Nephron progenitor cell (in vitro differentiated cells): ENCODE measurements around the gene WDR11.

Source experiments
- DNase-seq: peaks from one replicate; pipeline ENCODE4 v3.0.0; 2021
- H3K27ac Mint-ChIP-seq: 2 replicates; pipeline ENCODE4 v1.8.0; 2021; ENCODE audit warnings: mild to moderate bottlenecking, moderate library complexity, mixed read lengths
- H3K27me3 Mint-ChIP-seq: 2 replicates; pipeline ENCODE4 v1.8.0; 2021; ENCODE audit warnings: mild to moderate bottlenecking, low read depth, mixed read lengths; ENCODE audit not compliant: poor library complexity
- H3K36me3 Mint-ChIP-seq: 2 replicates; pipeline ENCODE4 v1.8.0; 2021; ENCODE audit warnings: low read depth, mixed read lengths
- H3K4me1 Mint-ChIP-seq: 2 replicates; pipeline ENCODE4 v1.8.0; 2021; ENCODE audit warnings: mixed read lengths
- H3K4me3 Mint-ChIP-seq: 2 replicates; pipeline ENCODE4 v1.8.0; 2021; ENCODE audit warnings: mild to moderate bottlenecking, moderate library complexity, mixed read lengths
- H3K9me3 Mint-ChIP-seq: 2 replicates; pipeline ENCODE4 v1.8.0; 2021; ENCODE audit warnings: mild to moderate bottlenecking, moderate library complexity, mixed read lengths
- TF ChIP-seq, protein P1 (sequence below): fragments of 200-600 bp; sonication (generic); IDR thresholded peaks from 2 replicates; pipeline ENCODE4 v1.5.0; 2021; ENCODE audit warnings: antibody characterized with exemption

The WDR11 gene

DNA sequence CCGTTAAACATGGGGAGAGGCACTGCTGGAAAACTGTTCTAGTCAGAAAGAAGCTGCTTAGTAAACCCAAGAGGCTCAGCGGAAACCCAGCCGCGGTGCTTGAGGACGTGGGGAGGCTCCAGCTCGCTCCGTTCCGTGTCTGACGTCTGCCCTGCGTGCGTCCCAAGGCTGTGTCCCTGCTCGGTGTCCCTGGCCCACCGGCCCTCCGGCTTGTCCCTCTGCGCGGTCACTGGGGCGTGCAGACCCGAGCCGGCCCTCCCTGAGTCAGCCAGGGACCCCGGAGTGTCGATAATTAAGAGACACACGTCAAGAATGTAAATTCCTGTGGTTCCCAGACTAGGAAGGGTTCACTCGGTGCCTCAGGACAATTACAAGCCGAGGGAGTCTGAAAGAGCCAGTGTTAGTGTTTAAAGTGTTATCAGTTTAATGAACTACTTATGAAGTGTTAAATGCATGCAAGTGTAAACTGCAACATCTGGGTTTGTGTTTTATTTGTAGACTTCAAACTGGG is 98.9 kb downstream of the WDR11 start:
- H3K36me3 Mint-ChIP-seq, result peaks cover 3% of the 10 kb centered on the region
- peak; percentile 75 for DNase-seq
- peak overlapping the region; percentile 77 for H3K4me3 Mint-ChIP-seq
- H3K27ac Mint-ChIP-seq, result no peak overlapping the region
- TF ChIP-seq, protein P1, sequence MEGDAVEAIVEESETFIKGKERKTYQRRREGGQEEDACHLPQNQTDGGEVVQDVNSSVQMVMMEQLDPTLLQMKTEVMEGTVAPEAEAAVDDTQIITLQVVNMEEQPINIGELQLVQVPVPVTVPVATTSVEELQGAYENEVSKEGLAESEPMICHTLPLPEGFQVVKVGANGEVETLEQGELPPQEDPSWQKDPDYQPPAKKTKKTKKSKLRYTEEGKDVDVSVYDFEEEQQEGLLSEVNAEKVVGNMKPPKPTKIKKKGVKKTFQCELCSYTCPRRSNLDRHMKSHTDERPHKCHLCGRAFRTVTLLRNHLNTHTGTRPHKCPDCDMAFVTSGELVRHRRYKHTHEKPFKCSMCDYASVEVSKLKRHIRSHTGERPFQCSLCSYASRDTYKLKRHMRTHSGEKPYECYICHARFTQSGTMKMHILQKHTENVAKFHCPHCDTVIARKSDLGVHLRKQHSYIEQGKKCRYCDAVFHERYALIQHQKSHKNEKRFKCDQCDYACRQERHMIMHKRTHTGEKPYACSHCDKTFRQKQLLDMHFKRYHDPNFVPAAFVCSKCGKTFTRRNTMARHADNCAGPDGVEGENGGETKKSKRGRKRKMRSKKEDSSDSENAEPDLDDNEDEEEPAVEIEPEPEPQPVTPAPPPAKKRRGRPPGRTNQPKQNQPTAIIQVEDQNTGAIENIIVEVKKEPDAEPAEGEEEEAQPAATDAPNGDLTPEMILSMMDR, result no peak
- peaks cover 27% of the 10 kb centered on the region for H3K4me1 Mint-ChIP-seq
- H3K9me3 Mint-ChIP-seq, result peaks cover 30% of the 10 kb centered on the region
- peaks cover 37% of the 10 kb centered on the region for H3K27me3 Mint-ChIP-seq

DNA sequence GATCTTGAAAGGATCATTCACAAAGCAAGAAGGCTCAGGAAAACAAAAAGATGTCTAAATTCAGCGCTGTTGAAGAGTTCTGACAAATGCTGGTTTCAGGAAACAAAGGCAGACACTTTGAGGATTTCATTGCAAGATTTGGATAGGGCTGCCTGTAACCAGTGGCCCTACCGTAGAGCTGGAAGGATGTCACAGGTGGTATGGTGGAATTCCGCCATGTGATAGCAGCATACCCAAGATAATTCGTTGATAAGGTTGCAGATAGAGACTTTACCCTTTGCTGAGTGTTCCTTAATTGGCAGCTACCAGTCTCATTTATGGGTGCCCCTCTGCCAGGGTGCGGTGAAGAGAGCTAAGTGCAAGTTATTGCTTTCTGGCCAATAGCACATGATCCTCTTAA is 100.1 kb downstream of the WDR11 start:
- H3K36me3 Mint-ChIP-seq, result peaks cover 3% of the 10 kb centered on the region
- H3K4me3 Mint-ChIP-seq, result no peak overlapping the region
- no peak overlapping the region for H3K27ac Mint-ChIP-seq
- H3K9me3 Mint-ChIP-seq, result peaks cover 38% of the 10 kb centered on the region
- peaks cover 27% of the 10 kb centered on the region for H3K4me1 Mint-ChIP-seq
- TF ChIP-seq, protein P1, result no peak
- no peak for DNase-seq
- H3K27me3 Mint-ChIP-seq, result peaks cover 38% of the 10 kb centered on the region

DNA sequence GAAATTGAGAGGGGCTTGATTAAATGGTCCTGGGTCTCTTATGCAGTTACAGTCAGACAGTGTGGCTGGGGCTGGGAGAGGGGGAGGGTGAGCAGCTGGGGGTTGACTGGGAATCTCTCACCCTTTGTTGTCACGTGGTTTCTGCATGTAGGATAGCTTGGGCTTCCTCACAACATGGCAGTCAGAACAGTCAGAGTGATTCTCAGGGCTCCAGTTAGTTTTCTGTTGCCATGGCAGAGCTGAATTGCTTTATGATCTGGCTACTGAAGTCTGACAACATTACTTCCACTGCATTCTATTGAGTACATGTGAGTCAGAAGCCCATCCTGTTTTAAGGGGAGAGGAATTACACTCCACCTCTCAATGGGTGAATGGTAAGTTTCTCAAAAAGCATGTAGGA is 102.7 kb downstream of the WDR11 start:
- TF ChIP-seq, protein P1, result no peak
- Mint-ChIP-seq H3K4me1 (peaks cover 21% of the 10 kb centered on the region), H3K27ac (no peak overlapping the region), H3K4me3 (no peak overlapping the region), H3K36me3 (peaks cover 3% of the 10 kb centered on the region), H3K27me3 (peaks cover 31% of the 10 kb centered on the region), H3K9me3 (peaks cover 38% of the 10 kb centered on the region)
- DNase-seq, result no peak
